PC-9 (cell line): ENCODE measurements around the gene COL4A4.

Experiments
- EZH2 ChIP-seq: fragments of 200-600 bp; sonication (generic); IDR thresholded peaks from 2 replicates; pipeline ENCODE4 v1.8.0; 2017; ENCODE audit warnings: antibody characterized with exemption, low read depth
- TF ChIP-seq, protein P1 (sequence below): fragments of 200-600 bp; sonication (generic); conservative IDR thresholded peaks from 2 replicates; pipeline ENCODE4 v1.6.1; 2017; ENCODE audit warnings: mixed run types, antibody characterized with exemption, mild to moderate bottlenecking, moderate library complexity

DNA sequence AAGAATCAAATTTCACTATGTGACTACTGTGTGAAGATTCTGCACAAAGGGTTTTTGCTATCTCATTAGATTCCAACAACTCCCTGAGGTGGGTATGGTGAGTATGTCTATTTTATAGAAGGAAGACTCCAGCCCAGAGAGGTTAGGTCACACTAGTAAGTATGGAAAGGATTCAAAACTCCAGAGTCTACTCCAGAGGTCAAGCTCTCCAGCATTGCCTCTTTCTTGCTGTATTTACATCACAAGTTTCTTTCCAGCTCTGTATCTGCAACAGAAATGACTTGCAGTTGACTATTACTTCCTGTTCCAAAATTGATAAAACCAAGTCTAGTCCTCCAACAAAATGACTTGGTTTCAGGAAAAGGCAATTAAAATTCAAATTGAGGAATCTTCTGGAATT lies 2.1 kb downstream of the COL4A4 start:
- TF ChIP-seq, protein P1, sequence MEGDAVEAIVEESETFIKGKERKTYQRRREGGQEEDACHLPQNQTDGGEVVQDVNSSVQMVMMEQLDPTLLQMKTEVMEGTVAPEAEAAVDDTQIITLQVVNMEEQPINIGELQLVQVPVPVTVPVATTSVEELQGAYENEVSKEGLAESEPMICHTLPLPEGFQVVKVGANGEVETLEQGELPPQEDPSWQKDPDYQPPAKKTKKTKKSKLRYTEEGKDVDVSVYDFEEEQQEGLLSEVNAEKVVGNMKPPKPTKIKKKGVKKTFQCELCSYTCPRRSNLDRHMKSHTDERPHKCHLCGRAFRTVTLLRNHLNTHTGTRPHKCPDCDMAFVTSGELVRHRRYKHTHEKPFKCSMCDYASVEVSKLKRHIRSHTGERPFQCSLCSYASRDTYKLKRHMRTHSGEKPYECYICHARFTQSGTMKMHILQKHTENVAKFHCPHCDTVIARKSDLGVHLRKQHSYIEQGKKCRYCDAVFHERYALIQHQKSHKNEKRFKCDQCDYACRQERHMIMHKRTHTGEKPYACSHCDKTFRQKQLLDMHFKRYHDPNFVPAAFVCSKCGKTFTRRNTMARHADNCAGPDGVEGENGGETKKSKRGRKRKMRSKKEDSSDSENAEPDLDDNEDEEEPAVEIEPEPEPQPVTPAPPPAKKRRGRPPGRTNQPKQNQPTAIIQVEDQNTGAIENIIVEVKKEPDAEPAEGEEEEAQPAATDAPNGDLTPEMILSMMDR = no peak
- TF ChIP-seq EZH2 = no peak
